Measurements from ENCODE around the gene EPHA4.

- TF ChIP-seq, protein P1, sequence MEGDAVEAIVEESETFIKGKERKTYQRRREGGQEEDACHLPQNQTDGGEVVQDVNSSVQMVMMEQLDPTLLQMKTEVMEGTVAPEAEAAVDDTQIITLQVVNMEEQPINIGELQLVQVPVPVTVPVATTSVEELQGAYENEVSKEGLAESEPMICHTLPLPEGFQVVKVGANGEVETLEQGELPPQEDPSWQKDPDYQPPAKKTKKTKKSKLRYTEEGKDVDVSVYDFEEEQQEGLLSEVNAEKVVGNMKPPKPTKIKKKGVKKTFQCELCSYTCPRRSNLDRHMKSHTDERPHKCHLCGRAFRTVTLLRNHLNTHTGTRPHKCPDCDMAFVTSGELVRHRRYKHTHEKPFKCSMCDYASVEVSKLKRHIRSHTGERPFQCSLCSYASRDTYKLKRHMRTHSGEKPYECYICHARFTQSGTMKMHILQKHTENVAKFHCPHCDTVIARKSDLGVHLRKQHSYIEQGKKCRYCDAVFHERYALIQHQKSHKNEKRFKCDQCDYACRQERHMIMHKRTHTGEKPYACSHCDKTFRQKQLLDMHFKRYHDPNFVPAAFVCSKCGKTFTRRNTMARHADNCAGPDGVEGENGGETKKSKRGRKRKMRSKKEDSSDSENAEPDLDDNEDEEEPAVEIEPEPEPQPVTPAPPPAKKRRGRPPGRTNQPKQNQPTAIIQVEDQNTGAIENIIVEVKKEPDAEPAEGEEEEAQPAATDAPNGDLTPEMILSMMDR (optimal IDR thresholded peaks at IDR 0.05 in 1 of 3, IDR thresholded peaks at IDR 0.05 in 1 of 3, conservative IDR thresholded peaks at IDR 0.05 in 1 of 3; ENCODE audit: extremely low read depth in 1 of 3, insufficient read depth in 2 of 3, low read length in 3 of 3) = no peak
- TF ChIP-seq EZH2 (IDR thresholded peaks at IDR 0.05; ENCODE audit: low read length) = no peak
Observed at GRCh38 chr2:221425353-221425752, 146.8 kb downstream of the EPHA4 start.

All from keratinocyte (primary cell).